ENCODE data around the gene ROCK1.

DNA sequence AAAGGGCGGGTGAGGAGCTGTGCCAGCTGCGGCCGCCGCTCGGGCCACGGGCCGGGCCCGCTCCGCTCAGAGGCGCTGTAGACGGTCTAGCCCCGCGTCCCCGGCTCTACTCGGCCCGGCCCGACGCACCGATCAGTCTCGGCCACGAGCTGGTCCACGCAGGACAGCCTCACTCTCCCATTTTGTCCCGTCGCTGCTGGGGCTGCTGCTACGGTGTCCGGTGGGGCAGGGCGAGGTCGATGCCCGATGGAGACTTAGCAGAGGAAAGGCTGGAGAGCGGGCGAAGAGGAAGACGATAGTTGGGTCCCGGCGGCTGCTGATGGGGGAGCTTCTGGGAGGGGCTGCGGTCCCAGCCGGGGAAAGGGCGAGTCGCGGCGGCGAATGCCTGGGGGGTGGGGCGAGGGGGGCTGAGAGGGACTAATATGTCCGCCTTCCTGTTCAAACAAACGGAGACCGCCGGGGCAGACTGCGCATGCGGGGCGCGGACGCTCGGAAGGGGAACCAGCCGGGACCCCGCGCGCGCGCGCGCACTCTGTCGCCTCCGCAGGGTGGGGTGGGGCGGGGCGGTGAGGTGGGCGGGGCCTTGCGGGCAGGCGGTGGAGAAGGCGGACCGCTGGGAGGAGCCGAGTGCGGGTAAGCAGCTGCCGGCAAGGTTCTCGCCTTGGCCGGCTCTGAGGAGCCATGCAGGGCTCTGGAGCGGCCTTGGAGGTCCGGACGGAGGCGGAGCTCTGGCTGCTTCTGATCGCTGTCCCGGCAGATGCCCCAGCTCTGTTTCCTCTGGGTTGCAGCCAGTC is at the start of gene ROCK1:
- TF ChIP-seq EZH2 (IDR thresholded peaks at IDR 0.05; ENCODE audit: insufficient read depth, poor library complexity, severe bottlenecking): no peak
- no peak for TF ChIP-seq EZH2phosphoT487 (IDR thresholded peaks at IDR 0.05; ENCODE audit: insufficient read depth, low read depth)
